Measurements from ENCODE around the gene KRTAP25-1. TPM values are rescaled to one million over a fixed set of nuclear protein-coding genes. Genes with fewer than 3 reads are reported as not detected.

Gene KRTAP25-1
- total RNA-seq, 3 donors from 2014 or later, result not detected

- Histone ChIP-seq H3K4me1 (ENCODE audit: low read depth) (no peaks in the 10 kb centered on the region), H3K36me3 (ENCODE audit: low read depth) (no peaks in the 10 kb centered on the region), H3K4me3 (no peak overlapping the region), H3K9me3 (no peaks in the 10 kb centered on the region)
- DNase-seq (no peak), ATAC-seq (no peak)
- TF ChIP-seq CTCF (IDR thresholded peaks at IDR 0.05), result no peak
- intact Hi-C loops (cut with DNase I, micrococcal nuclease), result no loop called here
Observed at GRCh38 chr21:30332681-30333080, 43.4 kb upstream of the KRTAP25-1 start.

DNA sequence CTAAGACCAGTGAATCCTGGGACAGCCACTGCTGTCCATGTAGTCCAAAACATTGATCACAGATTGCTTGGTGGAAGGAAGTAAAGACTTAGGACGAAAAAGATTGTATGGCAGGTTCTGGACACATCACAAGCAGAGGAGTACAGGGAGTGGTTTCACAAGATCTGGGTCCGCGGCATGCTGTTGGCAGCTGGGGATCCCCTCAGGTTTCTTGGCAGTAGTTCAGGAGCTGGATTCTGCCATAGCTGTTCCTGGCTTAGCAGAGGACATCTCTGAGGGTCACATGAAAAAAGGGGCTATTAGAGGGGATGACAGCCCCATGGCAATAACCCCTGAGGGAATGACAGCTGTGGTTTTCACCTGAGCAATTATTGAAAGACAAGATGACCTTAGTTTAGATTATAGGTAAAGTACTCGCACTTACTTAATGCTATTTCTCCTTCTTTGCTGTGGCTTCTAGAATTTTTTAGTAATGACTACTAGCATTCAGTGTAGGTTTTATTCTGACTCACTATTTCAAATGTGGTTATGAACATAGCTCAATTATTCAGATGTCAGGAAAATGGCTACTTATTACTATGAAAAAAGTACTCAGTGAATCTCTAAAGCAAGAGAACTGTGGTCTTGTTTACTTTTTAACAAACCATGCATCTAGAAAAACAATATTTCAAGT, 40.0 kb upstream of the KRTAP25-1 start:
- no peaks in the 10 kb centered on the region for H3K4me1 ChIP-seq (ENCODE audit: low read depth)
- H3K4me3 ChIP-seq, result no peak overlapping the region
- ATAC-seq (no peak), DNase-seq (no peak)
- H3K36me3 ChIP-seq (ENCODE audit: low read depth), result no peaks in the 10 kb centered on the region
- peaks cover 10% of the 10 kb centered on the region for H3K9me3 ChIP-seq
- TF ChIP-seq CTCF (IDR thresholded peaks at IDR 0.05), result no peak
- intact Hi-C loops (cut with DNase I, micrococcal nuclease), result no loop called here

- no peak for DNase-seq
- H3K9me3 ChIP-seq, result peaks cover 10% of the 10 kb centered on the region
- H3K36me3 ChIP-seq (ENCODE audit: low read depth), result no peaks in the 10 kb centered on the region
- TF ChIP-seq CTCF (IDR thresholded peaks at IDR 0.05), result no peak
- intact Hi-C loops (cut with DNase I, micrococcal nuclease), result no loop called here
- H3K4me1 ChIP-seq (ENCODE audit: low read depth), result no peaks in the 10 kb centered on the region
- ATAC-seq, result no peak
- H3K4me3 ChIP-seq, result no peak overlapping the region
Observed at GRCh38 chr21:30326390-30326789, 37.1 kb upstream of the KRTAP25-1 start.

DNA sequence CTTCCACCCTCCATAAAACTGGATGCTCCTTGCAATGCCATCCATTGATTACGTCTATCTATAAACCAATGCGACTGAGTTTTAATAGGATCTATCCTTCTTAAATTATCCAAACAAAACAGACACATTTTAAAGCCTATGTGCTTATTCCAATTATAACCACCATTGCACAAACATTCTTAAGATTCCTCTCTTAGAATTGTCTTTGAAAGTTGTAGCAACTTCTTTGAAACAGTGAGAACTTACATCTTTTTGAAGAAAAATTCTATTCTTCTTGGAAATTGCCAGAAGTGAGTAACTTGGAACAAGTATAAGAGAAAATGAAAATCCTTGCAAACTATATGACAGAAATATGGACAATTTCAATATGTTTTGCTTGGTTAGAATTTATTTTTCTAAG, 30.9 kb upstream of the KRTAP25-1 start, which contains the start of gene KRTAP26-1:
TSS of gene KRTAP26-1 (minus strand) at position 101 of the 400 bp plus-strand sequence. CDS start 280 bp downstream, outside the sequence.
- no peak for TF ChIP-seq CTCF (IDR thresholded peaks at IDR 0.05)
- no peaks in the 10 kb centered on the region for H3K9me3 ChIP-seq
- H3K4me1 ChIP-seq (ENCODE audit: low read depth), result no peaks in the 10 kb centered on the region
- no peak within 1 kb of the TSS for H3K4me3 ChIP-seq
- intact Hi-C loops (cut with DNase I, micrococcal nuclease), result no loop called here
- H3K36me3 ChIP-seq (ENCODE audit: low read depth), result no peaks in the 10 kb centered on the region
- ATAC-seq, result no peak
- DNase-seq, result no peak

GRCh38 chr21:30315701-30316100, 26.4 kb upstream of the KRTAP25-1 start:
- no peaks in the 10 kb centered on the region for H3K9me3 ChIP-seq
- ATAC-seq (no peak), DNase-seq (no peak)
- TF ChIP-seq CTCF (IDR thresholded peaks at IDR 0.05), result no peak
- no peaks in the 10 kb centered on the region for H3K36me3 ChIP-seq (ENCODE audit: low read depth)
- no peak overlapping the region for H3K4me3 ChIP-seq
- intact Hi-C loops (cut with DNase I, micrococcal nuclease), result no loop called here
- no peaks in the 10 kb centered on the region for H3K4me1 ChIP-seq (ENCODE audit: low read depth)
